ENCODE results near the gene WDR7. TPM values are rescaled to one million over a fixed set of nuclear protein-coding genes. Genes with fewer than 3 reads are reported as not detected.

The WDR7 gene
- total and polyA plus RNA-seq, 2 of the 4 experiments (the other 2 are of a cell fraction) = 3.7 to 23.3 TPM

- DNase-seq (no peak), ATAC-seq (ENCODE audit: low read depth) (no peak)
- no peaks in the 10 kb centered on the region for H3K27me3 ChIP-seq (ENCODE audit: control insufficient read depth, insufficient read depth, low read length)
- no peak overlapping the region for H2BK5ac ChIP-seq (ENCODE audit: low read depth, low read length, poor library complexity, severe bottlenecking)
- ChIA-PET POLR2A (ENCODE audit: unreplicated experiment) (no interaction called here), CTCF (interaction anchor here (0.5 to 2.1 kb wide), 4 partner anchors 9 to 1659 kb away, joined by 3 to 9 read pairs (median 4); no protein-coding TSS in a partner anchor)
- no peak overlapping the region for H2AK5ac ChIP-seq (ENCODE audit: low read depth, low read length)
- TF ChIP-seq CEBPB (IDR thresholded peaks at IDR 0.05; ENCODE audit: low read depth, low read length) (no peak), POLR2A (IDR thresholded peaks at IDR 0.05; ENCODE audit: low read depth, low read length) (no peak), MAZ (IDR thresholded peaks at IDR 0.05; ENCODE audit: borderline replicate concordance, low read depth, low read length) (no peak), RAD21 (IDR thresholded peaks at IDR 0.05; ENCODE audit: low read length) (no peak), NFE2L2 (IDR thresholded peaks at IDR 0.05; ENCODE audit: low read depth, low read length) (no peak), MAFK (IDR thresholded peaks at IDR 0.05; ENCODE audit: low read depth, low read length) (no peak)
- TF ChIP-seq, protein P1, sequence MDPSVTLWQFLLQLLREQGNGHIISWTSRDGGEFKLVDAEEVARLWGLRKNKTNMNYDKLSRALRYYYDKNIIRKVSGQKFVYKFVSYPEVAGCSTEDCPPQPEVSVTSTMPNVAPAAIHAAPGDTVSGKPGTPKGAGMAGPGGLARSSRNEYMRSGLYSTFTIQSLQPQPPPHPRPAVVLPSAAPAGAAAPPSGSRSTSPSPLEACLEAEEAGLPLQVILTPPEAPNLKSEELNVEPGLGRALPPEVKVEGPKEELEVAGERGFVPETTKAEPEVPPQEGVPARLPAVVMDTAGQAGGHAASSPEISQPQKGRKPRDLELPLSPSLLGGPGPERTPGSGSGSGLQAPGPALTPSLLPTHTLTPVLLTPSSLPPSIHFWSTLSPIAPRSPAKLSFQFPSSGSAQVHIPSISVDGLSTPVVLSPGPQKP (IDR thresholded peaks at IDR 0.05; ENCODE audit: borderline replicate concordance, low read depth, low read length) = no peak
- TF ChIP-seq, protein P2, sequence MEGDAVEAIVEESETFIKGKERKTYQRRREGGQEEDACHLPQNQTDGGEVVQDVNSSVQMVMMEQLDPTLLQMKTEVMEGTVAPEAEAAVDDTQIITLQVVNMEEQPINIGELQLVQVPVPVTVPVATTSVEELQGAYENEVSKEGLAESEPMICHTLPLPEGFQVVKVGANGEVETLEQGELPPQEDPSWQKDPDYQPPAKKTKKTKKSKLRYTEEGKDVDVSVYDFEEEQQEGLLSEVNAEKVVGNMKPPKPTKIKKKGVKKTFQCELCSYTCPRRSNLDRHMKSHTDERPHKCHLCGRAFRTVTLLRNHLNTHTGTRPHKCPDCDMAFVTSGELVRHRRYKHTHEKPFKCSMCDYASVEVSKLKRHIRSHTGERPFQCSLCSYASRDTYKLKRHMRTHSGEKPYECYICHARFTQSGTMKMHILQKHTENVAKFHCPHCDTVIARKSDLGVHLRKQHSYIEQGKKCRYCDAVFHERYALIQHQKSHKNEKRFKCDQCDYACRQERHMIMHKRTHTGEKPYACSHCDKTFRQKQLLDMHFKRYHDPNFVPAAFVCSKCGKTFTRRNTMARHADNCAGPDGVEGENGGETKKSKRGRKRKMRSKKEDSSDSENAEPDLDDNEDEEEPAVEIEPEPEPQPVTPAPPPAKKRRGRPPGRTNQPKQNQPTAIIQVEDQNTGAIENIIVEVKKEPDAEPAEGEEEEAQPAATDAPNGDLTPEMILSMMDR (conservative IDR thresholded peaks at IDR 0.05; ENCODE audit: low read depth, low read length) = no peak
- no peak overlapping the region for H4K8ac ChIP-seq (ENCODE audit: low read depth in 2 of 2, low read length in 2 of 2)
- H2BK20ac ChIP-seq (ENCODE audit: low read depth, low read length) = no peak overlapping the region
- H3K4me2 ChIP-seq (ENCODE audit: low read depth, low read length) = no peak overlapping the region
- H3K4ac ChIP-seq (ENCODE audit: low read depth, low read length) = no peak overlapping the region
- in situ Hi-C loops (cut with MboI; ENCODE audit: low sequenced_read_pairs) (no loop called here), dilution Hi-C loops (cut with HindIII; ENCODE audit: low sequenced_read_pairs, unreplicated experiment) (no loop called here), intact Hi-C loops (cut with micrococcal nuclease) (no loop called here)
- H4K91ac ChIP-seq (ENCODE audit: insufficient read depth, low read depth, low read length) = no peak overlapping the region
- H3K4me1 ChIP-seq (ENCODE audit: control insufficient read depth, insufficient read depth, low read length) = no peaks in the 10 kb centered on the region
- H4K5ac ChIP-seq (ENCODE audit: low read depth, low read length) = no peak overlapping the region
- H3K9ac ChIP-seq (ENCODE audit: low read depth, low read length) = no peak overlapping the region
- no peaks in the 10 kb centered on the region for H3K9me3 ChIP-seq (ENCODE audit: control insufficient read depth, insufficient read depth, low read length)
- H2AK9ac ChIP-seq (replicated peaks; ENCODE audit: low read depth, low read length, poor library complexity) = no peak overlapping the region
- H2AFZ ChIP-seq (replicated peaks; ENCODE audit: low read length, poor library complexity) = no peak overlapping the region
- H2BK120ac ChIP-seq (ENCODE audit: low read depth, low read length) = no peak overlapping the region
- H3K23ac ChIP-seq (ENCODE audit: low read depth, low read length) = no peak overlapping the region
- H3K56ac ChIP-seq (ENCODE audit: extremely low read depth, insufficient read depth, low read length) = no peak overlapping the region
- H3K36me3 ChIP-seq (ENCODE audit: control insufficient read depth, insufficient read depth, low read length) = peaks cover 25% of the 10 kb centered on the region
- 100% methylated on average over 1 of the region's 7 CpGs; no CpG with 5 or more reads in 1 of the 2 experiments for WGBS, 2 experiments (ENCODE audit: extremely low coverage in 2 of 2, insufficient read length in 1 of 2)
- H3K9me1 ChIP-seq (ENCODE audit: insufficient read depth, low read length) = no peaks in the 10 kb centered on the region
- H2BK15ac ChIP-seq (ENCODE audit: low read depth, low read length) = no peak overlapping the region
- H3K18ac ChIP-seq (ENCODE audit: low read depth, low read length) = no peak overlapping the region
- H3K4me3 ChIP-seq (ENCODE audit: insufficient read depth, low read depth, low read length) = no peak overlapping the region
- H3K79me1 ChIP-seq (ENCODE audit: low read depth in 1 of 2, low read length in 2 of 2) = peaks cover 10 to 26% of the 10 kb centered on the region in 2 experiments; a peak in 3 of 4 replicates
- H3K27ac ChIP-seq (ENCODE audit: insufficient read depth, low read length) = no peak overlapping the region
- no TSS peak for BruUV-seq (replicated peaks)
- H3K14ac ChIP-seq (replicated peaks; ENCODE audit: low read depth, low read length) = no peak overlapping the region
- H4K20me1 ChIP-seq (ENCODE audit: insufficient read depth, low read length) = no peaks in the 10 kb centered on the region
Observed at GRCh38 chr18:56615738-56616520, 35.2 kb upstream of the WDR7 start.
